HG02763 (cell line): ENCODE results near the gene GOLGA8M.
"Not testable (repeated sequence)": the region's sequence is repeated elsewhere in the genome, so short reads cannot be mapped to it uniquely, and the experiment has no call there.

Source experiments
- ATAC-seq: cut with Tn5 transposase; IDR thresholded peaks from one replicate; pipeline ENCODE4 v1.9.1; 2021; ENCODE audit warnings: mild to moderate bottlenecking, moderate library complexity; ENCODE audit not compliant: unreplicated experiment

Gene GOLGA8M

DNA sequence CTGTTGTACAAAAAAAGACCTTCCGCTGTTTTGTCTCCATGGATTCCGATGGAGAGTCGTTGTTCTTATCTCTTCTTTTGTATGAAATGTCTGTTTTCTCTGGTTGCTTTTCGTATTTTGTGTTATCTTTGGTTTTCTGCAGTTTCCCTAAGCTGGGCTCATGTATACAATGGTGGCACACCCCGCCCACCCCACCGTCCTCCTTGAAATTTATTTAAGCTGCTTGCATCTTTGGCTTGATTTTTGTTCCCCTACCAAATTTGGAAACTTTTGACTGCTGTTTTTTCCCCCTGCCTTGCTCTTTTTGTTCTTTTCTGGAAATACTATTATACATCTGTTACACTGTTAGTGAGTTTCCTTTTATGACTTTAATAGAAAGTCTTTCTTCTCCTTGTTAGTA is 47.6 kb downstream of the GOLGA8M start:
- not testable (repeated sequence) for ATAC-seq

DNA sequence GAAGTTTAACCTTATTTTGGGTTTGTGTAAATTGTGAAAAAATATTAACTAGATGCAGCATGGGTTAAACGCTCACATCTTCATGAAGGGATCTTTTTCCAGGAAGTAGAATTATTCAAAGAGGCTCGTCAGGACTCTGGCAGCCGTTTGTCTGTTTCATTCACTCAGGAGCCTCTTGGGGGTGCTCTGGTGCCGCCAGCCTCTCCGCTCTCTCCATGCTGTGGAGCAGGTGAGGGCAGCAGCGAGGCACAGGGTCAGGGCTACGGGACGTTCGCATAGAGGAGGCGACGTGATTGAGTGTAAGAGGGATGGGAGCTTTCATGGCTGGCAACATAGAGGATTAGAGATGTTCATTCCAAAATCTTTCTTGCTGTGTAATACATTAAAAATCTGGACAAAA is 48.5 kb downstream of the GOLGA8M start:
- not testable (repeated sequence) for ATAC-seq

- not testable (repeated sequence) for ATAC-seq
Measured at GRCh38 chr15:28660750-28661149, 51.5 kb downstream of the GOLGA8M start.

DNA sequence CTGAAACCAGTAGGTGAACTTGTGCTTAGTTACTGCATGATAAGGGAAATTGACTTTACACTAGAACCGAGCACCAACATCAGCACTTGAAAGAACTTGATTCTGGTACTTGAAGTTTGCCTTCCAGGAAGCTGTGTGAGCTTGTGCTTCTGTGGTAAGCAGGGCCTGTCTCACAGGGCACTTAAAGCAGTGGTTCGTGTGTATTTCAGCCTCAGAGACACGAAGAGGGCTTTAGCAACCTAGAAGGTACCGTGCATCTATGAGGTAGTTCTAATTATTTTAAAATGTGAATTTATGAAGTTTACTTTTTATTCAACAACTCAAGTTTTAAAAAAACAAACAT is 56.2 kb downstream of the GOLGA8M start:
- not testable (repeated sequence) for ATAC-seq

GRCh38 chr15:28655329-28656017 is 56.7 kb downstream of the GOLGA8M start:
- not testable (repeated sequence) for ATAC-seq

GRCh38 chr15:28654194-28654593 is 58.0 kb downstream of the GOLGA8M start:
- not testable (repeated sequence) for ATAC-seq

DNA sequence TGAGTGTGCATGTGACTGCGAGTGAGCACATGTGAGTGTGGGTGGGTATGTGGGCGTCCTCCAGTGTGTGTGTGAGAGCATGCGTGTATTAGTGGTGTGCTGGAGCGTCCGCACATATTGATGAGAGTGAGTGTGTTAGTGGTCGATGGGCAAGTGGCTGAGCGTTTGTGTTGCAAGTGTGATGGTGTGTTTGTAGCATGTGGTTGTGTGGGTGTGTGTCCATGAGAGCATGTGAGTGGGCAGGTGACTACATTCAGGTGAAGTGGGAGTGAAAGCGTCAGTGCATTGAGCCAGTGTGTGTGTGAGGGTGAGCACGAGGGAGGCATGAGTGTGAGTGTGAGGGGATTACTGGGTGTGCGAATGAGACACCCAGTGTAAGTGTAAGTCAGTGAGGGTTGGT is 59.7 kb downstream of the GOLGA8M start:
- not testable (repeated sequence) for ATAC-seq
